IMR-90 (cell line): Measurements from ENCODE around the gene ALLC. TPM values are rescaled to one million over a fixed set of nuclear protein-coding genes. Genes with fewer than 3 reads are reported as not detected.

Experiments
- ATAC-seq: fragments of 200-7000 bp; cut with Tn5 transposase; 2 replicates; pipeline ENCODE4 v1.9.1; 2020; ENCODE audit warnings: low read depth, mild to moderate bottlenecking, moderate library complexity
- BruUV-seq: library from RNA; stranded (reverse); fragments of 400-500 nt; replicated peaks from 2 replicates; lab custom pipeline; 2021; lab: Mats Ljungman, UMichigan
- CTCF ChIA-PET: fragments of 300-600 bp; formaldehyde crosslinking; extraction: SDS; loops from one replicate; lab custom pipeline; 2021; ENCODE audit warnings: antibody characterized with exemption; lab: Yijun Ruan, JAX
- POLR2A ChIA-PET: fragments of 300-600 bp; sonication (Branson Sonifier 250); formaldehyde crosslinking; loops from one replicate; lab custom pipeline; 2022; ENCODE audit warnings: antibody characterized with exemption; ENCODE audit not compliant: unreplicated experiment; lab: Charles Lee
- DNase-seq: peaks from one replicate; pipeline ENCODE4 v3.0.0; 2013
- H2AFZ ChIP-seq: replicated peaks from 2 replicates; pipeline ENCODE3; 2013; ENCODE audit warnings: low read length, mild to moderate bottlenecking; ENCODE audit not compliant: poor library complexity
- H2AK5ac ChIP-seq: 2 replicates; pipeline ENCODE4 v1.6.1; 2013; ENCODE audit warnings: low read depth, low read length, inconsistent platforms
- H2AK9ac ChIP-seq: replicated peaks from 2 replicates; pipeline ENCODE3; 2013; ENCODE audit warnings: mild to moderate bottlenecking, low read depth, low read length, moderate library complexity; ENCODE audit not compliant: poor library complexity
- H2BK120ac ChIP-seq: 2 replicates; pipeline ENCODE4 v1.6.1; 2013; ENCODE audit warnings: low read depth, low read length, inconsistent platforms
- H2BK15ac ChIP-seq: 3 replicates; pipeline ENCODE4 v1.6.1; 2013; ENCODE audit warnings: low read depth, low read length, inconsistent platforms
- H2BK20ac ChIP-seq: 2 replicates; pipeline ENCODE4 v1.6.1; 2013; ENCODE audit warnings: low read depth, mild to moderate bottlenecking, inconsistent platforms, low read length, moderate library complexity
- H2BK5ac ChIP-seq: 2 replicates; pipeline ENCODE4 v1.6.1; 2013; ENCODE audit warnings: mild to moderate bottlenecking, low read depth, low read length, inconsistent platforms; ENCODE audit not compliant: poor library complexity, severe bottlenecking
- H3K14ac ChIP-seq: replicated peaks from 2 replicates; pipeline ENCODE4 v1.6.1; 2013; ENCODE audit warnings: low read depth, low read length, inconsistent platforms
- H3K18ac ChIP-seq: 2 replicates; pipeline ENCODE4 v1.6.1; 2013; ENCODE audit warnings: low read depth, low read length, control low read depth
- H3K23ac ChIP-seq: 2 replicates; pipeline ENCODE4 v1.6.1; 2013; ENCODE audit warnings: low read depth, low read length, inconsistent platforms
- H3K27ac ChIP-seq: 2 replicates; pipeline ENCODE4 v1.5.1; 2013; ENCODE audit warnings: mild to moderate bottlenecking, control low read depth, low read length; ENCODE audit not compliant: insufficient read depth
- H3K27me3 ChIP-seq: 2 replicates; pipeline ENCODE4 v1.6.1; 2013; ENCODE audit warnings: low read length; ENCODE audit not compliant: control insufficient read depth, insufficient read depth
- H3K36me3 ChIP-seq: 2 replicates; pipeline ENCODE4 v1.6.1; 2013; ENCODE audit warnings: low read length, mixed read lengths; ENCODE audit not compliant: control insufficient read depth, insufficient read depth
- H3K4ac ChIP-seq: 2 replicates; pipeline ENCODE4 v1.6.1; 2013; ENCODE audit warnings: low read depth, low read length, inconsistent platforms
- H3K4me1 ChIP-seq: 2 replicates; pipeline ENCODE4 v1.6.1; 2013; ENCODE audit warnings: low read length, mixed read lengths; ENCODE audit not compliant: control insufficient read depth, insufficient read depth
- H3K4me2 ChIP-seq: 2 replicates; pipeline ENCODE4 v1.6.1; 2013; ENCODE audit warnings: low read depth, mild to moderate bottlenecking, control low read depth, low read length, moderate library complexity
- H3K4me3 ChIP-seq: 2 replicates; pipeline ENCODE4 v1.5.1; 2013; ENCODE audit warnings: low read depth, mild to moderate bottlenecking, control low read depth, low read length, moderate library complexity; ENCODE audit not compliant: insufficient read depth
- H3K56ac ChIP-seq: 2 replicates; pipeline ENCODE4 v1.6.1; 2013; ENCODE audit warnings: low read length, inconsistent platforms; ENCODE audit not compliant: insufficient read depth; ENCODE audit errors: extremely low read depth
- H3K79me1 ChIP-seq, 2 experiments: 2 replicates each; pipeline ENCODE4 v1.6.1; 2013; ENCODE audit warnings: low read length in 2 of 2, inconsistent platforms in 1 of 2, low read depth in 1 of 2
- H3K9ac ChIP-seq: 2 replicates; pipeline ENCODE4 v1.6.1; 2013; ENCODE audit warnings: low read depth, low read length, control low read depth
- H3K9me1 ChIP-seq: 2 replicates; pipeline ENCODE4 v1.6.1; 2013; ENCODE audit warnings: low read length, inconsistent platforms; ENCODE audit not compliant: insufficient read depth
- H3K9me3 ChIP-seq: 2 replicates; pipeline ENCODE4 v1.6.1; 2013; ENCODE audit warnings: low read length; ENCODE audit not compliant: control insufficient read depth, insufficient read depth
- H4K20me1 ChIP-seq: 2 replicates; pipeline ENCODE4 v1.6.1; 2013; ENCODE audit warnings: low read length, inconsistent platforms; ENCODE audit not compliant: insufficient read depth
- H4K5ac ChIP-seq: 2 replicates; pipeline ENCODE4 v1.6.1; 2013; ENCODE audit warnings: mild to moderate bottlenecking, low read depth, low read length, control low read depth
- H4K8ac ChIP-seq, 2 experiments: 2 replicates each; pipeline ENCODE4 v1.6.1; 2013; ENCODE audit warnings: low read depth in 2 of 2, low read length in 2 of 2, control low read depth in 1 of 2, inconsistent platforms in 1 of 2
- H4K91ac ChIP-seq: 2 replicates; pipeline ENCODE4 v1.6.1; 2013; ENCODE audit warnings: low read depth, low read length, inconsistent platforms; ENCODE audit not compliant: insufficient read depth
- CHD1 ChIP-seq: IDR thresholded peaks from 2 replicates; pipeline ENCODE4 v1.6.1; 2012; ENCODE audit warnings: low read depth, low read length, improper control_type of control experiment
- ELK1 ChIP-seq: fragments of 150-350 bp; IDR thresholded peaks from 2 replicates; pipeline ENCODE4 v1.6.1; 2016; ENCODE audit warnings: low read depth, mild to moderate bottlenecking, low read length, moderate library complexity, borderline replicate concordance
- MAFK ChIP-seq: IDR thresholded peaks from 2 replicates; pipeline ENCODE4 v1.6.1; 2012; ENCODE audit warnings: low read depth, low read length, improper control_type of control experiment
- NFE2L2 ChIP-seq: fragments of 150-350 bp; IDR thresholded peaks from 2 replicates; pipeline ENCODE4 v1.6.1; 2016; ENCODE audit warnings: low read depth, mild to moderate bottlenecking, low read length
- RCOR1 ChIP-seq: IDR thresholded peaks from 2 replicates; pipeline ENCODE4 v1.6.1; 2012; ENCODE audit warnings: mild to moderate bottlenecking, low read length, improper control_type of control experiment; ENCODE audit not compliant: insufficient replicate concordance
- RFX5 ChIP-seq: IDR thresholded peaks from 2 replicates; pipeline ENCODE4 v1.8.0; 2012; ENCODE audit warnings: low read depth, mild to moderate bottlenecking, low read length, moderate library complexity
- WGBS, 2 experiments: methylation state at CpG; one replicate each; pipeline versions ENCODE4 v1.1.5 to v1.1.7; 2013; ENCODE audit warnings: missing lambda C conversion rate in 2 of 2; ENCODE audit not compliant: insufficient read length in 1 of 2; ENCODE audit errors: extremely low coverage in 2 of 2; 5-methylcytosine and 5-hydroxymethylcytosine counted together
- dilution Hi-C: fragments of 300-500 bp; cut with HindIII; formaldehyde crosslinking; loops from one replicate; pipeline ENCODE4 v1.14.3; 2018; ENCODE audit warnings: low sequenced_read_pairs; ENCODE audit not compliant: unreplicated experiment
- in situ Hi-C: fragments of 300-500 bp; cut with MboI; formaldehyde crosslinking; loops from 3 replicates; pipeline ENCODE4 v1.14.3; 2019; ENCODE audit warnings: low sequenced_read_pairs, inconsistent platforms, mixed read lengths
- intact Hi-C: fragments of 100-400 bp; cut with micrococcal nuclease; formaldehyde crosslinking; loops from 2 replicates; pipeline ENCODE4 v1.10.0; 2022
- polyA plus RNA-seq, 3 experiments: library from polyadenylated mRNA; depleted of rRNA; stranded (reverse); fragments of >200 nt; gene quantifications; 2 replicates each; pipeline ENCODE4 v1.2.3, GENCODE V29; 2012; ENCODE audit warnings: low replicate concordance in 1 of 3
- total RNA-seq: library from RNA; depleted of rRNA; stranded (reverse); fragments of >200 nt; gene quantifications from 2 replicates; pipeline ENCODE4 v1.2.3, GENCODE V29; 2012

Gene ALLC
- total and polyA plus RNA-seq, 2 of the 4 experiments (the other 2 are of a cell fraction): not detected

GRCh38 chr2:3751251-3751650, 93.3 kb downstream of the ALLC start:
- H3K4me2 ChIP-seq: no peak overlapping the region
- no peaks in the 10 kb centered on the region for H3K79me1 ChIP-seq
- no TSS peak for BruUV-seq
- H2BK15ac ChIP-seq: no peak overlapping the region
- dilution Hi-C loops: no loop called here
- no peak overlapping the region for H2AK5ac ChIP-seq
- POLR2A ChIA-PET: no interaction called here
- H2BK5ac ChIP-seq: no peak overlapping the region
- H4K20me1 ChIP-seq: no peaks in the 10 kb centered on the region
- H3K27ac ChIP-seq: no peak overlapping the region
- no peak overlapping the region for H2BK20ac ChIP-seq
- DNase-seq (no peak), ATAC-seq (no peak)
- no peak overlapping the region for H4K91ac ChIP-seq
- CTCF ChIA-PET: interaction anchor here (1.4 kb wide), 1 partner anchor 28 kb away, joined by 4 read pairs; no protein-coding TSS in a partner anchor
- no peak overlapping the region for H3K56ac ChIP-seq
- H3K36me3 ChIP-seq: no peaks in the 10 kb centered on the region
- no peaks in the 10 kb centered on the region for H3K9me3 ChIP-seq
- H3K4me1 ChIP-seq: peaks cover 2% of the 10 kb centered on the region; the same call in 1 of the 2 replicates
- no peak overlapping the region for H3K4me3 ChIP-seq
- H3K9me1 ChIP-seq: no peaks in the 10 kb centered on the region
- H3K18ac ChIP-seq: no peak overlapping the region
- intact Hi-C loops: no loop called here
- no peaks in the 10 kb centered on the region; the same call in 1 of the 2 replicates for H3K27me3 ChIP-seq
- H2AFZ ChIP-seq: no peak overlapping the region
- no peak overlapping the region for H4K5ac ChIP-seq
- H3K23ac ChIP-seq: no peak overlapping the region
- no peak overlapping the region for H2AK9ac ChIP-seq
- TF ChIP-seq NFE2L2: no peak
- no peak for TF ChIP-seq ELK1
- no peak for TF ChIP-seq MAFK
- no peak for TF ChIP-seq RFX5
- TF ChIP-seq CHD1: no peak
- no peak for TF ChIP-seq RCOR1
- no peak overlapping the region for H3K14ac ChIP-seq
- H2BK120ac ChIP-seq: no peak overlapping the region
- in situ Hi-C loops: no loop called here
- no peak overlapping the region for H3K4ac ChIP-seq
- 77% methylated on average over 4 of the region's 7 CpGs; no CpG with 5 or more reads in 1 of the 2 experiments for WGBS, 2 experiments
- H4K8ac ChIP-seq: no peak overlapping the region
- H3K9ac ChIP-seq: no peak overlapping the region
